Naive thymus-derived CD4-positive, alpha-beta T cell (primary cell): ENCODE results near the gene GADD45GIP1. TPM values are rescaled to one million over a fixed set of nuclear protein-coding genes. Genes with fewer than 3 reads are reported as not detected.
"Not testable (repeated sequence)": the region's sequence is repeated elsewhere in the genome, so short reads cannot be mapped to it uniquely, and the experiment has no call there.

Experiments
- ATAC-seq: fragments of 150-1000 bp; cut with Tn5 transposase; 2 replicates; pipeline ENCODE4 v1.10.0; 2021; ENCODE audit warnings: mild to moderate bottlenecking, moderate library complexity
- CTCF ChIA-PET: fragments of 350-600 bp; sonication (Branson Sonifier 250); formaldehyde crosslinking; loops from one replicate; lab custom pipeline; 2021; ENCODE audit warnings: antibody characterized with exemption; lab: Charles Lee
- POLR2A ChIA-PET: fragments of 350-600 bp; sonication (Branson Sonifier 250); formaldehyde crosslinking; loops from one replicate; lab custom pipeline; 2021; ENCODE audit warnings: antibody characterized with exemption, inconsistent platforms; lab: Charles Lee
- DNase-seq, 9 donors: peaks; one replicate each; pipeline versions ENCODE4 v3.0.0 to v3.0.0-alpha.2; 2020 to 2022; ENCODE audit warnings: mixed read lengths in 1 of 9
- H3K27ac ChIP-seq: one replicate; pipeline ENCODE4 v1.7.0; 2013; ENCODE audit warnings: mild to moderate bottlenecking, low read depth, low read length, moderate library complexity
- H3K27me3 ChIP-seq, 2 donors: one replicate each; pipeline ENCODE4 v1.7.0; 2013; ENCODE audit warnings: low read length in 2 of 2, mild to moderate bottlenecking in 2 of 2, moderate library complexity in 2 of 2; ENCODE audit not compliant: control insufficient read depth in 2 of 2, insufficient read depth in 2 of 2
- H3K36me3 ChIP-seq, 3 experiments: 1 replicate in 2 of 3; 2 replicates in 1 of 3; pipeline ENCODE4 v1.7.0; 2013; ENCODE audit warnings: low read length in 3 of 3, mild to moderate bottlenecking in 3 of 3, moderate library complexity in 1 of 3; ENCODE audit not compliant: insufficient read depth in 3 of 3, control insufficient read depth in 2 of 3
- H3K4me1 ChIP-seq, 2 donors: one replicate each; pipeline ENCODE4 v1.7.0; 2013; ENCODE audit warnings: low read length in 2 of 2, mild to moderate bottlenecking in 2 of 2, moderate library complexity in 1 of 2; ENCODE audit not compliant: control insufficient read depth in 2 of 2, insufficient read depth in 2 of 2
- H3K4me3 ChIP-seq: 2 replicates; pipeline ENCODE4 v1.7.0; 2013; ENCODE audit warnings: mild to moderate bottlenecking, low read length
- H3K9me3 ChIP-seq, 3 experiments: 1 replicate in 2 of 3; 2 replicates in 1 of 3; pipeline ENCODE4 v1.7.0; 2013; ENCODE audit warnings: low read length in 3 of 3; ENCODE audit not compliant: control insufficient read depth in 2 of 3
- H3K27ac Mint-ChIP-seq, 9 donors: one replicate each; pipeline ENCODE4 v1.8.0; 2020 to 2022; ENCODE audit warnings: mixed read lengths in 9 of 9, mild to moderate bottlenecking in 8 of 9, moderate library complexity in 5 of 9, inconsistent platforms in 2 of 9
- H3K27me3 Mint-ChIP-seq, 5 donors: one replicate each; pipeline ENCODE4 v1.8.0; 2021 to 2022; ENCODE audit warnings: mixed read lengths in 5 of 5, mild to moderate bottlenecking in 1 of 5
- H3K36me3 Mint-ChIP-seq, 5 donors: one replicate each; pipeline ENCODE4 v1.8.0; 2020 to 2022; ENCODE audit warnings: mixed read lengths in 5 of 5, mild to moderate bottlenecking in 3 of 5, inconsistent platforms in 1 of 5
- H3K4me1 Mint-ChIP-seq, 7 donors: one replicate each; pipeline ENCODE4 v1.8.0; 2020 to 2022; ENCODE audit warnings: mixed read lengths in 7 of 7, mild to moderate bottlenecking in 3 of 7, inconsistent platforms in 1 of 7
- H3K4me3 Mint-ChIP-seq, 10 donors: one replicate each; pipeline ENCODE4 v1.8.0; 2020 to 2022; ENCODE audit warnings: mild to moderate bottlenecking in 10 of 10, mixed read lengths in 10 of 10, moderate library complexity in 6 of 10, inconsistent platforms in 2 of 10
- H3K9me3 Mint-ChIP-seq, 11 donors: one replicate each; pipeline ENCODE4 v1.8.0; 2020 to 2022; ENCODE audit warnings: mixed read lengths in 11 of 11, mild to moderate bottlenecking in 4 of 11, inconsistent platforms in 1 of 11, moderate library complexity in 1 of 11
- intact Hi-C, 2 donors: fragments of 100-400 bp; cut with micrococcal nuclease; formaldehyde crosslinking; loops; one replicate each; pipeline ENCODE4 v1.15.1; 2023
- polyA plus RNA-seq, 2 donors: library from polyadenylated mRNA; unstranded; fragments of 300-500 nt; fragmentation: Illumina TruSeq; gene quantifications; one replicate each; pipeline ENCODE4 v1.2.3, GENCODE V29; 2021
- total RNA-seq, 6 experiments: library from RNA in 5 of 6; stranded (reverse) in 5 of 6; gene quantifications; 1 replicate in 5 of 6; 2 replicates in 1 of 6; pipeline ENCODE4 v1.2.3 and lab custom pipeline; 2021 to 2026

Gene GADD45GIP1
- total and polyA plus RNA-seq, 7 experiments from 2014 or later: 8.5 to 60.3 (median 14.2) TPM

DNA sequence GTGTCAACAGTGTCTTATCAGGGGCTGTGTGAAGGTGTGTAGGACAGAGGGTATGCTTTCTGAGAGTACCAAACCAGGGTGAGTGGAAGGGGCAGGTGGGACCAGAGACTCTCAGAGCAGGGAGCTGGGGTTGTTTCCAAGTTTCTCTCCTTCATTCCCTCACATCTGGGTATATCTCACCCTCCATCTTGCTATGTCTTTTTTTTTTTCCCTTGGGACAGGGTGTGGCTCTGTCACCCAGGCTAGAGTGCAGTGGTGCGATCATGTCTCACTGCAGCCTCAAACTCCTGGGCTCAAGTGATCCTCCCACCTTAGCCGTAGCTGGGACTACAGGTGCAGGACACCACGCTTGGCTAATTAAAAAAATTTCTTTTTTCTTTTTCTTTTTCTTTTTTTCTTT lies 23.0 kb upstream of the GADD45GIP1 start:
- H3K4me3 ChIP-seq: no peak overlapping the region
- Mint-ChIP-seq H3K27ac (no peak overlapping the region), H3K36me3 (no peaks in the 10 kb centered on the region), H3K4me3 (no peak overlapping the region), H3K9me3 (peaks cover 0 to 2% (median 0%) of the 10 kb centered on the region in 11 donors), H3K4me1 (peaks cover 2 to 7% (median 5%) of the 10 kb centered on the region in 7 donors), H3K27me3 (peaks cover 4 to 21% (median 16%) of the 10 kb centered on the region in 5 donors)
- intact Hi-C loops: loop anchor here (2.0 to 5.0 kb wide), 3 partner anchors 283 to 607 kb away; no protein-coding TSS in a partner anchor
- POLR2A ChIA-PET: interaction anchor here (0.6 to 1.4 kb wide), 4 partner anchors 107 to 137 kb away, joined by 3 to 4 read pairs (median 3); no protein-coding TSS in a partner anchor
- H3K9me3 ChIP-seq: no peaks in the 10 kb centered on the region
- no peak for DNase-seq
- H3K4me1 ChIP-seq: peaks cover 6 to 19% of the 10 kb centered on the region in 2 donors
- CTCF ChIA-PET: interaction anchor here (0.6 to 5.9 kb wide), 5 partner anchors 82 to 683 kb away, joined by 3 to 75 read pairs (median 5); partner anchors contain the start of genes IER2 and STX10
- H3K36me3 ChIP-seq: no peaks in the 10 kb centered on the region
- no peak for ATAC-seq
- H3K27ac ChIP-seq: no peak overlapping the region
- no peaks in the 10 kb centered on the region for H3K27me3 ChIP-seq

DNA sequence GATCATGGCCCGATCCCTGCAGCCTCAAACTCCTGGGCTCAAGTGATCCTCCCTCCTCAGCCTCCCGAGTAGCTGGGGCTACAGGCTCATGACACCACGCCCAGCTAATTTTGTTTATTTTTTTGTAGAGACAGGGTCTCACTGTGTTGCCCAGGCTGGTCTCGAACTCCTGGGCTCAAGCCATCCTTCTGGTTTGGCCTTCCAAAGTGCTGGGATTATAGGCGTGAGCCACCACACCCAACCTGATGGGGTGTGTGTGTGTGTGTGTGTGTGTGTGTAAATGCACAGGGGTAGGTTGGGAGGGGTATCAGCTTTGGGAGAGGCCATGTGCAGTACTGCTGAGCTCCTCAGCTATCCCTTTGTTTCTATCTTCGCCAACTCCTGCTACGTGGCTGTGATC lies 19.1 kb upstream of the GADD45GIP1 start:
- not testable (repeated sequence) for H3K9me3 Mint-ChIP-seq, H3K27ac Mint-ChIP-seq
- intact Hi-C loops: loop anchor here (5.0 kb wide), 2 partner anchors 301 to 611 kb away; no protein-coding TSS in a partner anchor

DNA sequence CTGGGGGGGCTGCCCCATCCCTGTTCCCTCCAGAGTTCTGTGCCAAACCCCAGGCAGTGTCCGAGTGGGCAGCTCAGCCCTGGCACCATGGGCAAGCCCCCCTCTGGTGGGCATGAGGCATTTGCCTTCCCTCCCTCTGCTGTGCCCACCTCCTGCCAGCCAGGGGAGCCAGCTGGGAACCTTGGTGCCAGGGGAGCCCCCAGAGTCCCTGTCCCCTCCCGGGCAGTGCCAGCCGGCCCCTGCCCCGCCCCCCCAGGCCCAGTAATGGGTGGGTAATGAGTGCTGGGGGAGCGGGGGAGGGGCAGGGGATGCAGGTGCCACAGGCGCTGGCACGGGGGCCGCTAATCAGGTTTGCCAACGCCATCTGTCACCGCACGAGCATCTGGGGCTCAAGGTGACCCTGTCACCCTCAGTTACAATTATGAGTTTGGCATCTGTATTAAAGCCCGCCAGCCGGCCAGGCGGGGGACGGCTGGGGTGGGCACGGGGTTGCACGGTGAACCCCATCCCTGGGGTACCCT lies 18.3 kb upstream of the GADD45GIP1 start:
- H3K4me1 Mint-ChIP-seq: peaks cover 2 to 7% (median 5%) of the 10 kb centered on the region in 7 donors

More for the DNA sequence above, 19.1 kb upstream of the GADD45GIP1 start:
- H3K4me3 ChIP-seq, H3K27me3 ChIP-seq, POLR2A ChIA-PET, H3K4me3 Mint-ChIP-seq, H3K4me1 Mint-ChIP-seq, H3K36me3 ChIP-seq, ATAC-seq, H3K27ac ChIP-seq, DNase-seq, H3K4me1 ChIP-seq, H3K36me3 Mint-ChIP-seq, H3K9me3 ChIP-seq: not testable (repeated sequence)
- CTCF ChIA-PET: interaction anchor here (0.7 to 5.9 kb wide), 11 partner anchors 8 to 614 kb away, joined by 3 to 75 read pairs (median 4); no protein-coding TSS in a partner anchor
- H3K27me3 Mint-ChIP-seq: peaks cover 7 to 21% (median 16%) of the 10 kb centered on the region in 5 donors

DNA sequence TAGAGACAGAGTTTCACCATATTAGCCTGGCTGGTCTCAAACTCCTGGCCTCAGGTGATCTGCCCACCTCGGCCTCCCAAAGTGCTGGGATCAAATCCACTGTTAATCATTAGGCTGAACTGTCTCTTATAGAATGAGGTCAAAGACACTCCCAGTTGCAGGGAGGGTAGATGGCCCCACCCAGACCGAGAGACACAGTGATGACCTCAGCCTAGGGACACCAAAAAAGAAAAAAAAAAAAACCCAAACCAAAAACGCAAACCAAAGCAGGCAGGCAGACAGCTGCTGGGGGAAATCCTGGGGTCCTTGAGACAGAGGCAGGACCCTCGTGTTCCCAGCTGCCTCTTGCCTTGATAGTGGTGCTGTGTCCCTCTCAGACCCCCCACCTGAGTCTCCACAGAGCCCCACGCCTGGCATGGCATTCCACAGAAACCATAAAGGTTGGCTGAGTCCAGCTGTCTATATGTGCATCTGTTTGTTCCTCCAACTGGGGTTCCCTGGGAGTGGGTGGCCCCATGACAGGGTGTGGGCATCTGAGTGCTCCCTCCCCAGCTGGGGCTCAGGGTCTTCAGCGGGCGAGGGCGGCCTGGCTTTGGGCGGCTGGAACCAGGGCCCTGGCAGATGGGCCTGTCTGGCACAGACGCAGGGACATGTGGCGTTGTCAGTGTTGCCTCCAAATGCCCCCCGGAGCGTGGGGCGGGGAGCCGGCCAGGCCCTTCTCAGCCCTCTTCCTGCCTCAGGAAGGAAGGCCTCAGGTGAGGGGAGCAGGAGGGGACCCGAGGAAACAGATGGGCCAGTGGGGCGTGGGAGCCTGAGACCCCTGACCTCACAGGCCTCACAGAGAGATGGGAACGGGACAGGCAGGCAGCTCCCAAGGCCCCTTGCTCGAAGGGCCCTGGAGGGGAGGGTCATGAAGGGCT lies 17.5 kb upstream of the GADD45GIP1 start:
- ATAC-seq: no peak
- H3K36me3 ChIP-seq: no peaks in the 10 kb centered on the region
- no peaks in the 10 kb centered on the region for H3K27me3 ChIP-seq
- intact Hi-C loops: loop anchor here (5.0 kb wide), 2 partner anchors 303 to 613 kb away; no protein-coding TSS in a partner anchor
- Mint-ChIP-seq H3K9me3 (peaks cover 0 to 2% (median 0%) of the 10 kb centered on the region in 11 donors), H3K27ac (no peak overlapping the region), H3K36me3 (no peaks in the 10 kb centered on the region), H3K27me3 (peaks cover 7 to 17% (median 16%) of the 10 kb centered on the region in 5 donors), H3K4me1 (peaks cover 2 to 7% (median 5%) of the 10 kb centered on the region in 7 donors), H3K4me3 (no peak overlapping the region)
- no peak overlapping the region for H3K27ac ChIP-seq
- H3K4me1 ChIP-seq: peaks cover 0 to 3% of the 10 kb centered on the region in 2 donors
- ChIA-PET POLR2A (interaction anchor here (0.9 to 2.0 kb wide), 2 partner anchors 9 to 119 kb away, joined by 3 to 4 read pairs; no protein-coding TSS in a partner anchor), CTCF (interaction anchor here (0.5 to 5.9 kb wide), 4 partner anchors 55 to 119 kb away, joined by 3 to 75 read pairs (median 24); no protein-coding TSS in a partner anchor)
- H3K9me3 ChIP-seq: no peaks in the 10 kb centered on the region
- no peak overlapping the region for H3K4me3 ChIP-seq
- DNase-seq: no peak

More for the DNA sequence above, 18.3 kb upstream of the GADD45GIP1 start:
- no peak overlapping the region for H3K4me3 Mint-ChIP-seq
- Histone ChIP-seq H3K4me3 (no peak overlapping the region), H3K27me3 (no peaks in the 10 kb centered on the region), H3K9me3 (no peaks in the 10 kb centered on the region), H3K27ac (no peak overlapping the region), H3K36me3 (no peaks in the 10 kb centered on the region), H3K4me1 (peaks cover 0 to 3% of the 10 kb centered on the region in 2 donors)
- no peaks in the 10 kb centered on the region for H3K36me3 Mint-ChIP-seq
- DNase-seq: no peak
- peaks cover 7 to 20% (median 16%) of the 10 kb centered on the region in 5 donors for H3K27me3 Mint-ChIP-seq
- peak overlapping the region in 1 of 9 donors; percentile 10 for H3K27ac Mint-ChIP-seq
- intact Hi-C loops: loop anchor here (5.0 kb wide), 2 partner anchors 302 to 612 kb away; no protein-coding TSS in a partner anchor
- peaks cover 0 to 2% (median 0%) of the 10 kb centered on the region in 11 donors for H3K9me3 Mint-ChIP-seq
- ChIA-PET POLR2A (interaction anchor here (0.9 to 2.0 kb wide), 2 partner anchors 10 to 118 kb away, joined by 3 to 4 read pairs; no protein-coding TSS in a partner anchor), CTCF (interaction anchor here (0.5 to 5.9 kb wide), 4 partner anchors 54 to 118 kb away, joined by 3 to 75 read pairs (median 24); no protein-coding TSS in a partner anchor)
- ATAC-seq: no peak

DNA sequence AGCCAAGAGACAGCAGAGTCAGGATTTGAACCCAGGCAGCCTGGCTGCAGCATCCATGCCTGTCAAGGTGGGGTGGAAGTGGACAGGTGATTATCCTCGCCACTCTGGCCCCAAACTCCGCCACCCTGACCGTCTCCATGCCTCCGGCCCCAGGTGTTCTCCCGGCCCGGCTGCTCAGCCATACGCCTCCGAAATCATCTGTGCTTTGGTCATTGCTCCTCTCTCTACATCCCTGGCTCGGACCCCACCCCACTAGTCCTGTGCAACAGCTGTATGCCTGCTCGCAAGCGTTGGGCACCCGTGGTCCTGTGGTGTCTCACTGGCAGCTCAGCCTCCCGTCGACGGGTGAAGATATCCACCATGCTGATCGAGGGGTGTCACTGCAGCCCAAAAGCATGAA lies 16.2 kb upstream of the GADD45GIP1 start:
- Mint-ChIP-seq H3K4me1 (peaks cover 2 to 7% (median 5%) of the 10 kb centered on the region in 7 donors), H3K27ac (no peak overlapping the region), H3K9me3 (peaks cover 0 to 2% (median 0%) of the 10 kb centered on the region in 11 donors), H3K27me3 (peaks cover 7 to 16% (median 14%) of the 10 kb centered on the region in 5 donors), H3K36me3 (no peaks in the 10 kb centered on the region), H3K4me3 (no peak overlapping the region)
- Histone ChIP-seq H3K4me3 (no peak overlapping the region), H3K36me3 (no peaks in the 10 kb centered on the region), H3K27me3 (no peaks in the 10 kb centered on the region), H3K4me1 (peaks cover 0 to 3% of the 10 kb centered on the region in 2 donors), H3K27ac (no peak overlapping the region), H3K9me3 (no peaks in the 10 kb centered on the region)
- intact Hi-C loops: no loop called here
- CTCF ChIA-PET: interaction anchor here (0.5 to 0.6 kb wide), 4 partner anchors 74 to 260 kb away, joined by 3 to 7 read pairs (median 4); no protein-coding TSS in a partner anchor
- POLR2A ChIA-PET: no interaction called here
- ATAC-seq (no peak), DNase-seq (no peak)
